Measurements from ENCODE around the gene SPATA13.

GRCh38 chr13:24313439-24313838 lies 152.9 kb downstream of the SPATA13 start:
- TF ChIP-seq, protein P1, sequence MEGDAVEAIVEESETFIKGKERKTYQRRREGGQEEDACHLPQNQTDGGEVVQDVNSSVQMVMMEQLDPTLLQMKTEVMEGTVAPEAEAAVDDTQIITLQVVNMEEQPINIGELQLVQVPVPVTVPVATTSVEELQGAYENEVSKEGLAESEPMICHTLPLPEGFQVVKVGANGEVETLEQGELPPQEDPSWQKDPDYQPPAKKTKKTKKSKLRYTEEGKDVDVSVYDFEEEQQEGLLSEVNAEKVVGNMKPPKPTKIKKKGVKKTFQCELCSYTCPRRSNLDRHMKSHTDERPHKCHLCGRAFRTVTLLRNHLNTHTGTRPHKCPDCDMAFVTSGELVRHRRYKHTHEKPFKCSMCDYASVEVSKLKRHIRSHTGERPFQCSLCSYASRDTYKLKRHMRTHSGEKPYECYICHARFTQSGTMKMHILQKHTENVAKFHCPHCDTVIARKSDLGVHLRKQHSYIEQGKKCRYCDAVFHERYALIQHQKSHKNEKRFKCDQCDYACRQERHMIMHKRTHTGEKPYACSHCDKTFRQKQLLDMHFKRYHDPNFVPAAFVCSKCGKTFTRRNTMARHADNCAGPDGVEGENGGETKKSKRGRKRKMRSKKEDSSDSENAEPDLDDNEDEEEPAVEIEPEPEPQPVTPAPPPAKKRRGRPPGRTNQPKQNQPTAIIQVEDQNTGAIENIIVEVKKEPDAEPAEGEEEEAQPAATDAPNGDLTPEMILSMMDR (IDR thresholded peaks at IDR 0.05; ENCODE audit: low read depth, low read length) = peak; percentile 30
- no peak for TF ChIP-seq EZH2phosphoT487 (IDR thresholded peaks at IDR 0.05; ENCODE audit: low read depth)

Measured in OCI-LY3 (cell line).